DLD1 (cell line): Measurements from ENCODE around the gene FBXO10.
"Not testable (repeated sequence)": the region's sequence is repeated elsewhere in the genome, so short reads cannot be mapped to it uniquely, and the experiment has no call there.

Experiments used
- in situ Hi-C: cut with HindIII; loops from 2 replicates; pipeline ENCODE4 v1.10.0; 2017; ENCODE audit warnings: low sequenced_read_pairs

Gene FBXO10

DNA sequence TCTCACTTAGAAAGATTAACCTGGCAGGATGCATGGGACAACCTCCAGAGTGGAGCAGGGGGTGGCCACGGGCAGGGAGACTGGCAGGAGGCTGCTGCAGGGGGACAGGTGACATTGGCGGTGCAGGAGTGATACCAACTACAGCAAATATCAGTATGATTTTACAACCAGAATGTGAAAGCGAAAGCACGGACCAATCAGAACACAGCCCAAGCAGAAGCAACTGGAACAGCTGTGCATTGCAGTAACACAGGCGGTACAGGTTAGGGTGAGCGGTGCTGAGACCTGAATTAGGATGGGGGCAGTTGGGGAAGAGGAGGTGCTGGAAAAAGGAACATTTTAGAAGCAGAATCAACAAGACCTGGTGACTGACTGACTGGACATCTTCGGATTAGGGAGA is 61.2 kb downstream of the FBXO10 start:
- in situ Hi-C loops = no loop called here

DNA sequence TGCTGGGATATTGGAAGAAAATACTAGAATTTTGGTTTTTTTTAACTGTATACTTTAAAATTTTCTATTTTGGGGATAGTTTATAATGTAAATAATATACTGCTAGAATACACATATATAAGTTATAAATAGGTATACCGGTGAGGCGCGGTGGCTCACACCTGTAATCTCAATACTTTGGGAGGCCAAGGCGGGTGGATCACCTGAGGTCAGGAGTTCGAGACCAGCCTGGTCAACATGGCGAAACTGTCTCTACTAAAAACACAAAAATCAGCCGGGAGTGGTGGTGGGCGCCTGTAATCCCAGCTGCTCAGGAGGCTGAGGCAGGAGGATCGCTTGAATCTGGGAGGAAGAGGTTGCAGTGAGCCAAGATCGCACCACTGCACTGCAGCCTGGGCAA is 61.8 kb downstream of the FBXO10 start:
- in situ Hi-C loops = not testable (repeated sequence)

DNA sequence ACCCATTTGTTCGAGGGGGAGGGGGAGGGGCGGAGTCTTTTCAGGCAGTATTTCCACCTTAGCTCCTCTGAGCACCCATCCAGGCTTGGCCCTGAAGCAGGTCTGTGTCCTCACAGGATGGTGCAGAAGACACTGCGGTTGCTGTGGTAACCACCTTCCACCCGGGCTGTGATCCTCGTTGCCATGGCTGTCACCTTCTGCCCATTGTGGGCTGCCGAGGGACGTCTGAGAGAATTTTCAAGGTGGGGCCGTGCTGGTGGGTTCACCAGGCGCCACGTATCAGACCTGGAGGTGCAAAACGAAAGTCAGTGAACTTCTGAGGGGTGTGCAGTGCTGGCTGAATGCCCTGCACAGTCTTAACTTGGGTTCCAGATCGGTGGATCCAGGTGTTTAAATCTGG is 63.7 kb downstream of the FBXO10 start:
- in situ Hi-C loops = no loop called here

DNA sequence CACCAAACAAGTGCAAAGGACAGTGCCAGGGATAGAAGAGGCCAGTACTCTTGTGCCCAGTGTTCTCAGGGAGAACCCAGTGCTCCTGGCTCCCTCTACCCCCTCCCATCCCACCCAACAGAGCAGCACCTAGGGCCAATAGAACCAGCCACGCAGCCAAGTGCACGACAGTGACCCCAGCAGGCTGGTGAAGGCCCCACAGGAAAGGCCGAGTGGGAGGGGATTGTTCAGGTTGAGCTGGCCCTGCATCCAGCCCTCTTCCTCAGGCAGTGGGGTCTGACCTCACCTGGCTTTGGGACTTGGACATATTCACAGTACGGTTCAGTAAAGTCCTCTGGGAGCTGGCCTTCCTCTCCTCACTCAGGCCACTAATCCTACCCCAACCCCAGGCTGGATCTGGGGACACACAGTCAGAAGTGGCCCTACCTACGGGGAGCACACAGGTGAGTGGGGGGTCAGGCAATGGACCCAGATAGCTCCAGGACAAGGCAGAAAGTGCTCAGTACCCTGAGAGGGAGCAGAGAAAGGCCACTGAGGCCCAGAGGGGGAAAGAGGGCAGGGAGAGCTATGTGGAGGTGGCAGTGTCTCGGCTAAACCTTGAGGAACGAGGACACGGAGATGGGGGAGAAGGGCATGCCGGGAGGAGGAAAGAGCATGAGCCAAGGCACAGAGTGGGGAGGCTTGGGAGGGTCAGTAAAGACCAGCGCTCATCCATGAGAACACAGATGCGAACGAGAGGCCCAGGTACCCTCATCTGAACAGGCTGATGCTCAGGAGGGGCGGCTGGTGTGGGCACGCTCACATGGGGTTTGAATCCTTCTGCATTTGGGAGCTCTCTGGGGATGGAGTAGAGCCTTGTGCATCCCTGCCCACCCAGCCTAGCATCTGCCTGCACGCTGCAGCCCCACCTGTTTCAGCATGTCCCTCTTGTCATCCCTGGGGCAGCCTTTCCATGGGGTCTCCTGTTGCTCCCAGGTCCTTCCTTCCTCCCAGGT is 64.9 kb downstream of the FBXO10 start:
- in situ Hi-C loops = no loop called here

DNA sequence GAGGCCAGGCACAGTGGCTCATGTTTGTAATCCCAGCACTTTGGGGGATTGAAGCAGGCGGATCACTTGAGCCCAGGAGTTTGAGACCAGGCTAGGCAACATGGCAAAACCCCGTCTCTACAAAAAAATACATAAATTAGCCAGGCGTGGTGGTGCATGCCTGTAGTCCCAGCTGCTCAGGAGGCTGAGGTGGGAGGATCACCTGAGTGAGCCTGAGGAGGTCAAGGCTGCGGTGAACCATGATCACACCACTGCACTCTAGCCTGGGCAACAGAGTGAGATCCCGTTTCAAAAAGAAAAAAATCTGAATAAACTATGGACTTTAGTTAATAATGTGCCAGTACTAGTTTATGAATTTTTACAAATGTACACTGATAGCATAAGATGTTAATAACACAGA is 66.1 kb downstream of the FBXO10 start:
- in situ Hi-C loops = not testable (repeated sequence)

DNA sequence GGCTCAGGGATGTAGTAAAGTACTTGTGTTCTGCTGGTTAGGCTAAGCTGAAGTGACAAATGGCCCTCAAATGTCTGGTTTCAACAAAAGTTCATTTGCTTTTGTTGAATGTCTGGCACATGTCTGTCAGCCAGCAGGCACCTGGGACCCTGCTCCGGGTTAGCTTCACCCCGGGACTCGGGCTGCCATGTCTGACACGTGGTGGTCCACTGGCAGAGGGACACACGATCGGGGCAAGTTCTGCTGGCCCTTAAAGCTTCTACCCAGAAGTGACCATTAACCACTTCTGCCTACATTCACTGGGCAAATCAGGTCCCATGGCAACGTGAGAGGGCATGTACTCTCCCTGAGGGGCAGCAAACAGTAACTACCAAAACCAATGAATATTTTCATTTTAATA is 66.6 kb downstream of the FBXO10 start:
- in situ Hi-C loops = no loop called here

DNA sequence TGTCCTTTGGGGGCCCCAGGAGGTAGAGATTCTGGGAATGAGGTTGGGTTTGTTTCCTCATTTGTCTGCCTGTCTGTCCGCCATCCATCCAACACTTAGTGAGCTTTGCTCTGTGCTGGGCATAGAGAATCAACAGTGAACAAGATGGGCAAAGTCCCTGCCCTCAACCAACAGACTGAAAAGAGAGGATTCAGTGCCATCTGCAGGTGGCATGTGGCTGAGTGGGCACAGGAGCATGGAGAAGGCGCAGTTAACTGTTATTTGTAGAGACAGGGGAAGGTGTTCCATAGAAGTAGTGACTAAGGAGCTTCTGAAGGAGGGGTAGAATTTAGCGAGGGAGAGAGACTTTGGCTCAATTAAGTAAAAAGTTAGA is 67.4 kb downstream of the FBXO10 start:
- in situ Hi-C loops = no loop called here

DNA sequence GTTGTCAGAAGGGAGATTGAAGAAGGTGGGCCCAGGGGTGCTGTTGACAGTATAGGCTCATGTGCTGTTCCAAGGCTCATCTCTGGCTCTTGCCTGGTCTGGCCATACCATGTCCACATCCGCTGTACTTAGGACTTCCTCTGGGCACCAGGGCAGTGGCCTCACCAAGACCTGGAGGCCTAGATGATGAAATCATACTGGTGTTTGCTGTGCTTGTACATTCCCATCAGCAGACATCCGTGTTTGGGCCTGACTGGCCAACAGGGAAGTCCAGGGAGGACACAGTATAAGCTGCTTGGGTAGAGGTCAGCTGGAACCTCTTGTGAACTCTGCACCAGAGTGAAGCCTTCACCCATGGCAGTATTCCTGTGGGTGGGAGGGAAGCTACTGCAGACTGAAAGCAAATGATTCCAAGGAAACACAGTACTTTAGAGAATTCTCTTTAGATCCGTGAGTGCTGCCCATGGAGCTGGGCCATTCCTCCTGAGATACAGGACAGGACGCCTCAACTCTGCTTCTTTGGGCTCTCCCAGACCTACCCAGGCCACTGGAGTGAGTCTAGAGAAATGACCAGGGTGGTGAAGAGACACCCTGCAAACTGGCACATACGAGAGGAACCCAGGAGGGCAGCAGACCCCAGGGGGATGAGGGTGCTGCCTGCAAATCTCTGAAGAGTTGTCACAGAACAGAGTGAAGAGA is 67.9 kb downstream of the FBXO10 start:
- in situ Hi-C loops = no loop called here

DNA sequence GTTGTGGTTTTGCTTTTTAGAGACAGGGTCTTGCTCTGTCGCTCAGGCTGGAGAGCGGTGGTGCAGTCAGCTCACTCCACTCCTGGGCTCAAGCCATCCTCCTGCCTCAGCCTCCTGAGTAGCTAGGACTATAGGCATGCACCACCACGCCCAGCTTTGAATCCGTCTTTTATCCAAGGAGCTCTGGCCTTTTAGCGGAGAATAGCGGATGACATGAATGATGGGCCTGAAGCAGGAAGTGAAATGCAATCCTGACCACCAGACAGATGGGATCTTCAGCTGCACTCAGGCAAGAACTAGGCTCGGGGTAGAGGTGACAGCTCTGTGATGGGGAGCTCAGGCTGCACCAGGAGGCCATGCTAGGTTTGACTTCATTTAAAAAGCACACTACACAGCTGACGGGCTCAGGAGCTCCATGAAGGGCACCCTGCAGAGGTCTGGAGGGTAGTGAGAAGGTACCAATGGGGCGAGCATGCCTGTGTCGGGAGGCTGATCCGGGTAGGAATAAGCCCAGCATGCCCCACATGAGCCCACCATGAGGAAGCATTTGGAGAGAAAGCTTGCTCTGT is 68.5 kb downstream of the FBXO10 start:
- in situ Hi-C loops = no loop called here

DNA sequence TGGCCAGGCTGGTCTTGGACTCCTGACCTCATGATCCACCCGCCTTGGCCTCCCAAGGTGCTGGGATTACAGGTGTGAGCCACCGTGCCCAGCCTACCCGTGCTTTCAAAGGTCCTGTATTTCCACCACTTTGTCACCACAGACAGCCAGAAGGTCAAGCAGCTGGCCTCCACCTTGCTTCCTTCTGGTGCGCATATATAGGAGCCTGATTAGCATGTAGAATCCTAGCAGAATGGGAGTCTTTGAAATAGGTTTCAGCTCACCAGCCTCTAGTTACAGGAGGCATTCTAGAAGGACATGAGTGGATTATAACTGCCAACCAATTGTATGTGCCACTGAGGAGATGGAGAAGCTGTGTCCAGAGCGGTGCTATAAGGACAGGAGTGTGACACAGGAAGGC is 71.6 kb downstream of the FBXO10 start:
- in situ Hi-C loops = no loop called here

DNA sequence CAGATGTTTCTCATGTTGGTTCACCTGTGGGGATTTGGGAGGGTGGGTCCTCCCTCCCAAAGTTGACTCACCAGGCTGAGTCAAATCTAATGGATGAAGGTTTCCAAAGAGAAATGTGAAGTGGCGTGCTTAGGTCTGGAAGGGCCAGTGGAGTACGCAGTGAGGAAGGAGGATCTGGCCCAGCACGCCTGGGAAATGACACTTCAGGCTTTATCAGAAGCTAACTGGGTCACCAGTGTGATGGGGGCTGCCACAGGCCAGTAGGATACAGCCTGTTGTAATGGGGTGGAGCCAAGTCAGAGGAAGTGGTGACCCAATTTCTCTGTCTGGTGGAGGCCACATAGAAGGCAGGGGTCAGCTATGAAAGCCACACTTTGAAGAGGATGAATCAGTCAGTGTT is 72.4 kb downstream of the FBXO10 start:
- in situ Hi-C loops = no loop called here

DNA sequence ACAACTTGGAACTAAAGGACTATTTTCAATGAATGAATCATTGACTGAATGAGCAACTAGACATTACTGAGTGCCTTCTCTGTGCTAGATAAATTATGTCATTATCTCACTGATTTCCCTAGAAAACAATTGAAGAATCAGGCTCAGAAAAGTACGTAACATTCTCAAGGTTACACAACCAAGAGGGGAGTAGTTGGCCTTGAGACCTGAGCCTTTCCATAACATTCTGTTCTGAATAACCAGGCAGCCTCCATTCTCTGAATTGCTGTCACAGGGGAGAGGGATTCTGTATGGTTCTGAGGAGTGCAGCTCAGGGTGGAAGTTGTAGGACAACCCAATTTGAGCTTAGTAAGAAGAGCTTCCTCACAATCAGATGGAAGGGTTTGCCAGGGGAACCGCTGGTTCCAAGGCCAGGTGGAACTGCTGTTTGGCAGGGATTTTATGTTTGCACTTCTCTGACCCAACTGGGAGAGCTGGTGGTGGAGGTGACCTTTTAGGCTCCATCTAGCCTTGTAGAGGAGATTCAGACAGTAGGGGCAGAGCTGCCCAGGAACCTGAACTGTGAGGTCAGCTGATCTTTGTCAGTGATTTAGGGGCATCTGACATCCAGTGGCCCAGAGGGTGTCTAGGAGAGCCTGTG is 74.1 kb downstream of the FBXO10 start:
- in situ Hi-C loops = no loop called here

DNA sequence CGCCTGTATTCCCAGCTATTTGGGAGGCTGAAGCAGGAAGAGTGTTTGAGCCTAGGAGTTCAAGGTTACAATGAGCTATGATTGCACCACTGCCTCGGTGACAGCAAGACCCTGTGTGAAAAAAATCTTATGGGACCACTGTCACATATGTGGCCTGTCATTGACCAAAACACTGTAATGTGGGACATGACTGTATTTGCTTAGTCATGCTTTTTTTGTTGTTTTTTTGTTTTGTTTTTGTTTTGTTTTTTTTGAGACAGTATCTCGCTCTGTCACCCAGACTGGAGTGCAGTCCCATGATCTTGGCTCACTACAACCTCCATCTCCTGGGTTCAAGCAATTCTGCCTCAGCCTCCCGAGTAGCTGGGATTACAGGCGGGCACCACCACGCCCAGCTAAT is 76.9 kb downstream of the FBXO10 start:
- in situ Hi-C loops = no loop called here

DNA sequence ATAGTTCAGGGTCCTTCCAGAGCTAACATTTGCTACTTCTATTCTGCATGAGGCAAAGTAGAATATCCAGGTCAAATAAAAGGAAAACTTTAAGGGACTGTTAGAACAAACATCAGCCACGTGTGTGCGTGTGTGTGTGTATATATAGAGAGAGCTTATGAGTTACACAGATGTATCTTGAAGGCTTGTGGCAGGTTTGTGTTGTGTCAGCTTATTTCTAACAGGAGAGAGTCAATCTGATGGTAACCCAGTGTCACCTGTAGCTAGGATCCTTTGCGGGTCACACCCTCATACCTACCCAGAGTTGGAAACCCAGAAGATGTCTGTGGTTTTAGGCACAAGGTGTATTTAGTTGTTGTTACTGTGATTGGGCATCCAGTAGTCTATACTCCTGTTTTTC is 77.7 kb downstream of the FBXO10 start:
- in situ Hi-C loops = no loop called here

DNA sequence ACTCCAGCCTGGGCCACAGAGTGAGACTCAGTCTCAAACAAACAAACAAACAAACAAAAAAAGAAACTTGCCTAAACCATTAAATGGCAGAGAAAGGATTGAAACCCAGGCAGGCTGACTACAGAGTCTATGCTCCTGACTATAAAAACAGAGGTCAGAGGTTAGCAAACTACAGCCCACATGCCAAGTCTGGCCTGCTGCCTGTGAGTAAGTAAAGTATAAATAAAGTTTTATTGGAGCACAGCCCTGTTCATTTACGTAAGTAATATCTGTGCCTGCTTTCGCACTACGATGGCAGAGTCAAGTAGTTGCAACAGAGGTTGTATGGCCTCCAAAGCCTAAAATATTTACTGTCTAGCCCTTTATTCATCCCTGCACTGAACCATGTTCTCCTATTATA is 78.9 kb downstream of the FBXO10 start:
- in situ Hi-C loops = no loop called here

DNA sequence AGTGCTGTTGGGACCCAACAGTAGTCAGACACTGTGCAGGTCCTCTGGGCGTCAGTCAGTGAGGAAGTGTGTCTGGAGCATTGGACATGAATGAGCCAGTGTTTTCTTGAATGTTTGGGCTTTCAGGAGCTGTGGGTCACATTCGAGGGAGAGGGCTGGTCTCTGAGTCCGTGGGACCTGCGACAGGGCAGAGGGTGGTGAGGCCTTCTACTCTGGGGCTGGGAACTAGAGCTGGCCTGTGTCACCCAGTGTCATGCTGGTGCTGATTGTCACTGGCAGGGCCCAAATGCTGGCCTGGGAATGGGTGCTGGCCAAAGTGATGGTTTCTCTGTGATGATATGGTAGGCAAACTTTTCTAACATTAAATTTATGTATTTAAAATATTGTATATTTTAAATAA is 80.2 kb downstream of the FBXO10 start:
- in situ Hi-C loops = no loop called here

DNA sequence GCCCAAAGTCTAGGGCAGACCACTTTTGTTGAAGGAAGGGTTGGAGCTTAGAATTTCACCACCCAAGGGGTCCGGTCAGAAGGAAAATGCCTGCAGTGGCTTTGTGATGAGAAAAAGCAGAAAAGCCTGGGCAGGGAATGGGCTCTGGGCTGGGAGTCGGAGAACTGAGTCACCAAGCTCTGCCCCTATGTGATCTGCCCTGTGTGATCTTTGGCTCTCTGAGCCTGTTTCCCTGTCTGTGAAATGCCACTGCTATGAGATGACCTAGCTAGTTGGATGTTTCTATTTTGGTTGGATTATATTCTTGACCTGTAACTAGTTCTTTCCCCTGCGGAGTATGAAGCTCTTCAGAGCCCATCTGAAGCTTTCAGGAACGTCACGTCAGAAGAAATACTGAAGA is 80.6 kb downstream of the FBXO10 start:
- in situ Hi-C loops = no loop called here

DNA sequence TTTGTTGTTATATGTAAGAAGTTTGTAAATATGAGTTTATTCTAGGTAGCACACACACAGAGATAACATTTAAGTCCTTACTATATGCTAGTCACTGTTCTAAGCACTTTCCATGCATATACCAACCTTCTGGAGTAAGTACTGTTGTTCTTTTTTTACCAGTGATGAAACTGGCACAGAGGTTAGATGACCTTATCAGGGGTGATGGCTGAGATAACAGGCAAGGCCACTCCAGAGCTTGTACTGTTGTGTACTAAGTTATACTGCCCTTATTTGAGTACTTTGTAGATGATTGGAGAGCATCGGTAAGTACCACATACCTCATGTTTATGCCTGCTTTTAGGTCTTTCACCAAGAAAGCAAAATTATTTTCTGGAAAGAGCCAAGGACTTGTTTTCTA is 84.2 kb downstream of the FBXO10 start:
- in situ Hi-C loops = no loop called here

DNA sequence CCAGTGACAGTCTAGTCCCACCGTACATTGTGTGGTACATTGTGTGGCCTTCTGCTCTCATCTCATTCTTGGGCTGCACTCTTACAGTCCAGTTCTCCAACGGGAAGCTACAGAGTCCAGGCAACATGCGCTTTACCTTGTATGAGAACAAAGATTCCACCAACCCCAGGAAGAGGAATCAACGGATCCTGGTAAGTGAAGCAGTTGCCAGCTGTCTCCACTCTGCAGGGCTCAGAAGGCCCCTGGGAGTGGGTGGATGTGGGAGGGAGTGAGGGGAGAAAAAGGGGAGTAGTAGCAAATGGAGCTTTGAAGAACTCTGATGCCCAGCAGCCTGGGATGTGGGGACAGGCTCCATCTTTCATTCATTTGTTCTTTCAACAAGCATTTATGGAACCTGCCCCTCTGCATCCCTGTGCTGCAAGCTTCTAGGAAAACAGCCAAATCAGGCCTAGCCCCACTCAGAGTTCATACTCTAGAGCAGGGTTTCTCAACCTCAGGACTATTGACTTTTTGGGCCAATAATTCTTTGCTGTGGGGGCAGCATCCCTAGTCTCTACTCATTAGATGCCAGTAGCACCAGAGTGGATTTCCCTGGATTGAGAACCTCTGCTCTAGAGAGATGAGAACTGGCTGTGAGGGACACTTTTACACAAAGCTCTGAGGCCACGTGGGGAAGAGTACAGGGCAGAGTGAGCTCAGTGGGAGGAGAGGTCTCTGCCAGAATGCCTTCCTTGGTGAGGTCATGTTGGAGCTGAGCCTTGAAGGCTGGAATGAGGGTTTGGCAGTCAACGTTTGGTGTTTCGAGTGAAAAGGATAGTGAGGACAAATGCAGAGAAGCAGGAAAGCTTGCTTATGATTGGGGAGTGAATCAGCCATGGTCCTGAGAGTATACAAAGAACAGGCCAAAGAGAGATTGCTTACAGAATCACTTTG is 89.3 kb downstream of the FBXO10 start:
- in situ Hi-C loops = no loop called here

DNA sequence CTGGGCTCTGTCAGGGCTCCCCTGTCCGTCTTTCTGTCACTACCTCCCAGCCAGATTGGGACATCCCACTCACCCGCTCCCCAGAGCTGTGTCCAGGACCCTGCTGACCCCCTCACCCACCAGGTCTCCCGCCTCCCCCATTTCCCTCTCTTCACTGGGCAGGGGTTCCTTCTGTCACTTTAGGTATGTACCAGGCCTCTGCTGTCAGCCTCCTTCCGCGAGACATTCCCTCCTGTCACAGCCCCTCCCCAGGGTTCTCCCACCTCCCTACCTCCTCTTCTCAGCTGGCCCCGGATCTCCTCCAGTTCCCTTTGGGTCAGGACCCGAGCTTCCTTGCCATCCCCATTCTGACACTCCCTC is 89.9 kb downstream of the FBXO10 start:
- in situ Hi-C loops = no loop called here
